Lung microvascular endothelial cell (primary cell): ENCODE data around the gene EMID1. TPM values are rescaled to one million over a fixed set of nuclear protein-coding genes. Genes with fewer than 3 reads are reported as not detected.

Experiments
- DNase-seq, 2 donors: peaks; one replicate each; pipeline versions ENCODE4 v3.0.0 to v3.0.0-alpha.2; 2010; ENCODE audit warnings: low read depth in 2 of 2
- total RNA-seq: library from RNA; depleted of rRNA; stranded (reverse); fragments of >200 nt; gene quantifications from 2 replicates; pipeline ENCODE4 v1.2.1, GENCODE V29; 2014

EMID1 gene
- total RNA-seq, 1 donor from 2014 or later, result 9.1 TPM

- DNase-seq, result no peak
Measured at GRCh38 chr22:29259253-29259899, 53.7 kb downstream of the EMID1 start.

GRCh38 chr22:29260031-29260560 is 54.4 kb downstream of the EMID1 start:
- no peak for DNase-seq

GRCh38 chr22:29260601-29261315 is 55.1 kb downstream of the EMID1 start:
- DNase-seq, result no peak

- no peak for DNase-seq
Measured at GRCh38 chr22:29263791-29264276, 58.1 kb downstream of the EMID1 start.

GRCh38 chr22:29265305-29265704 is 59.6 kb downstream of the EMID1 start:
- no peak for DNase-seq

GRCh38 chr22:29265929-29266328 is 60.2 kb downstream of the EMID1 start:
- no peak for DNase-seq

GRCh38 chr22:29266564-29267461 is 61.1 kb downstream of the EMID1 start:
- peak; percentile 14 to 23 for DNase-seq

GRCh38 chr22:29267462-29267857 is 61.8 kb downstream of the EMID1 start:
- DNase-seq, result no peak

- DNase-seq, result peak; percentile 98
Measured at GRCh38 chr22:29267858-29268510, 62.3 kb downstream of the EMID1 start, which contains the start of the genes EWSR1 and RHBDD3. Gene EWSR1, plus strand, starts transcription at chr22:29268268. Its CDS starts 69 bp downstream, at chr22:29268337. Gene RHBDD3, minus strand, starts transcription at chr22:29267981. Its CDS starts 2,355 bp downstream, at chr22:29265626.

GRCh38 chr22:29268511-29269229 is 63.0 kb downstream of the EMID1 start:
- DNase-seq, result peak; percentile 67 to 79

- peak; percentile 11 to 25 for DNase-seq
Measured at GRCh38 chr22:29269230-29269604, 63.5 kb downstream of the EMID1 start.

GRCh38 chr22:29269731-29270474 is 64.2 kb downstream of the EMID1 start:
- peak; percentile 10 to 14 for DNase-seq

GRCh38 chr22:29270475-29271271 is 65.0 kb downstream of the EMID1 start:
- peak; percentile 31 to 39 for DNase-seq

- DNase-seq, result no peak
Measured at GRCh38 chr22:29272624-29273023, 66.9 kb downstream of the EMID1 start.

- DNase-seq, result no peak
Measured at GRCh38 chr22:29275167-29275566, 69.5 kb downstream of the EMID1 start.

- DNase-seq, result no peak
Measured at GRCh38 chr22:29275819-29276565, 70.3 kb downstream of the EMID1 start.

- DNase-seq, result no peak
Measured at GRCh38 chr22:29277927-29278326, 72.2 kb downstream of the EMID1 start.

- DNase-seq, result no peak
Measured at GRCh38 chr22:29284196-29284595, 78.5 kb downstream of the EMID1 start.
